H1 (cell line): Measurements from ENCODE around the gene TANC1. TPM values are rescaled to one million over a fixed set of nuclear protein-coding genes. Genes with fewer than 3 reads are reported as not detected.

Experiments used
- CTCF ChIA-PET: fragments of 300-600 bp; sonication (Branson Sonifier 250); formaldehyde crosslinking; loops from one replicate; lab custom pipeline; 2021; ENCODE audit not compliant: partially characterized antibody; lab: Charles Lee
- POLR2A ChIA-PET: fragments of 300-600 bp; sonication (Branson Sonifier 250); formaldehyde crosslinking; loops from one replicate; lab custom pipeline; 2021; ENCODE audit warnings: inconsistent platforms; ENCODE audit not compliant: partially characterized antibody; lab: Charles Lee
- DNase-seq, 2 experiments: peaks; one replicate each; pipeline versions ENCODE4 v3.0.0 to v3.0.0-alpha.2; 2010 to 2022; ENCODE audit warnings: low spot score in 2 of 2, low read depth in 1 of 2, mixed read lengths in 1 of 2
- FAIRE-seq: peaks from 2 replicates; lab custom pipeline; 2011; peaks lifted over from hg19 to GRCh38; lab: Jason Lieb, UNC
- H2AFZ ChIP-seq: 2 replicates; pipeline ENCODE4 v1.8.1; 2012; ENCODE audit warnings: low read length, inconsistent platforms
- H2AK5ac ChIP-seq: 2 replicates; pipeline ENCODE4 v1.6.1; 2013; ENCODE audit warnings: low read depth, low read length
- H2BK120ac ChIP-seq: replicated peaks from 2 replicates; pipeline ENCODE3; 2013; ENCODE audit warnings: low read depth, low read length, inconsistent platforms
- H2BK12ac ChIP-seq: 2 replicates; pipeline ENCODE4 v1.6.1; 2013; ENCODE audit warnings: low read depth, low read length
- H2BK15ac ChIP-seq: 2 replicates; pipeline ENCODE4 v1.6.1; 2013; ENCODE audit warnings: low read length
- H2BK20ac ChIP-seq: 2 replicates; pipeline ENCODE4 v1.6.1; 2013; ENCODE audit warnings: low read length
- H2BK5ac ChIP-seq: 2 replicates; pipeline ENCODE4 v1.6.1; 2013; ENCODE audit warnings: low read depth, low read length
- H3K14ac ChIP-seq: 2 replicates; pipeline ENCODE4 v1.6.1; 2013; ENCODE audit warnings: inconsistent platforms; ENCODE audit not compliant: insufficient read length
- H3K18ac ChIP-seq: 2 replicates; pipeline ENCODE4 v1.6.1; 2013; ENCODE audit warnings: low read length; ENCODE audit errors: extremely low read depth
- H3K23ac ChIP-seq: 2 replicates; pipeline ENCODE4 v1.6.1; 2013; ENCODE audit warnings: inconsistent platforms; ENCODE audit not compliant: insufficient read length
- H3K23me2 ChIP-seq: 2 replicates; pipeline ENCODE4 v1.6.1; 2013; ENCODE audit warnings: low read depth, low read length
- H3K27ac ChIP-seq: 2 replicates; pipeline ENCODE4 v1.6.1; 2011; ENCODE audit warnings: low read depth, low read length, inconsistent platforms
- H3K27me3 ChIP-seq, 4 experiments: replicated peaks in 1 of 4; 1 replicate in 1 of 4; 2 replicates in 3 of 4; pipeline versions ENCODE4 v1.6.1 to v1.8.1; 2011 to 2013; ENCODE audit warnings: low read length in 3 of 4, mild to moderate bottlenecking in 3 of 4, inconsistent platforms in 2 of 4, mixed read lengths in 2 of 4, moderate library complexity in 1 of 4; ENCODE audit not compliant: control insufficient read depth in 3 of 4, insufficient read depth in 3 of 4; ENCODE audit errors: extremely low read depth in 1 of 4
- H3K36me3 ChIP-seq, 4 experiments: 2 replicates each; pipeline versions ENCODE4 v1.6.1 to v1.8.1; 2011 to 2013; ENCODE audit warnings: mild to moderate bottlenecking in 4 of 4, low read length in 3 of 4, moderate library complexity in 2 of 4, control low read depth in 1 of 4, inconsistent platforms in 1 of 4; ENCODE audit not compliant: insufficient read depth in 4 of 4, control insufficient read depth in 2 of 4
- H3K4ac ChIP-seq: replicated peaks from 2 replicates; pipeline ENCODE3; 2013; ENCODE audit warnings: low read length, low read depth, mixed read lengths, inconsistent platforms; ENCODE audit not compliant: insufficient read length
- H3K4me1 ChIP-seq, 4 experiments: replicated peaks in 1 of 4; 1 replicate in 1 of 4; 2 replicates in 3 of 4; pipeline versions ENCODE4 v1.6.1 to v1.8.1; 2011 to 2013; ENCODE audit warnings: low read length in 3 of 4, inconsistent platforms in 2 of 4, mixed read lengths in 1 of 4; ENCODE audit not compliant: insufficient read depth in 4 of 4, control insufficient read depth in 3 of 4
- H3K4me2 ChIP-seq, 2 experiments: 2 replicates each; pipeline versions ENCODE4 v1.6.1 to v1.8.1; 2011 to 2013; ENCODE audit warnings: low read depth in 2 of 2, low read length in 2 of 2, control low read depth in 1 of 2, inconsistent platforms in 1 of 2, mild to moderate bottlenecking in 1 of 2; ENCODE audit not compliant: insufficient read depth in 1 of 2
- H3K4me3 ChIP-seq, 4 experiments: fragments of 200-600, 300-600 bp in 1 of 4; sonication (generic), shearing (Covaris generic), sonication (Bioruptor Twin) in 1 of 4; 2 replicates each; pipeline versions ENCODE4 v1.5.1 to v1.8.1; 2011 to 2016; ENCODE audit warnings: low read length in 4 of 4, low read depth in 3 of 4, control low read depth in 2 of 4, inconsistent platforms in 2 of 4, mild to moderate bottlenecking in 2 of 4, mixed read lengths in 1 of 4, moderate library complexity in 1 of 4; ENCODE audit not compliant: insufficient read depth in 2 of 4; ENCODE audit errors: extremely low read depth in 1 of 4
- H3K56ac ChIP-seq: replicated peaks from 2 replicates; pipeline ENCODE3; 2013; ENCODE audit warnings: low read depth, mild to moderate bottlenecking, mixed read lengths, low read length, inconsistent platforms; ENCODE audit not compliant: insufficient read length
- H3K79me1 ChIP-seq: 2 replicates; pipeline ENCODE4 v1.6.1; 2013; ENCODE audit warnings: low read depth, low read length, control low read depth
- H3K79me2 ChIP-seq, 2 experiments: 2 replicates each; pipeline versions ENCODE4 v1.6.1 to v1.8.1; 2012 to 2013; ENCODE audit warnings: low read length in 2 of 2, mild to moderate bottlenecking in 2 of 2, inconsistent platforms in 1 of 2; ENCODE audit not compliant: insufficient read depth in 2 of 2, control insufficient read depth in 1 of 2
- H3K9ac ChIP-seq, 4 experiments: replicated peaks in 1 of 4; 1 replicate in 1 of 4; 2 replicates in 3 of 4; pipeline versions ENCODE4 v1.6.1 to v1.8.1; 2011 to 2013; ENCODE audit warnings: low read depth in 3 of 4, low read length in 3 of 4, control low read depth in 2 of 4, mild to moderate bottlenecking in 2 of 4, moderate library complexity in 2 of 4, inconsistent platforms in 1 of 4; ENCODE audit errors: extremely low read depth in 1 of 4
- H3K9me3 ChIP-seq, 2 experiments: 2 replicates each; pipeline versions ENCODE4 v1.6.1 to v1.8.1; 2012 to 2013; ENCODE audit warnings: mild to moderate bottlenecking in 2 of 2, moderate library complexity in 2 of 2, control low read depth in 1 of 2, inconsistent platforms in 1 of 2, low read depth in 1 of 2, low read length in 1 of 2, mixed read lengths in 1 of 2; ENCODE audit not compliant: insufficient read depth in 2 of 2
- H4K20me1 ChIP-seq, 2 experiments: replicated peaks in 1 of 2; 2 replicates each; pipeline versions ENCODE3 to v1.8.1; 2011 to 2013; ENCODE audit warnings: inconsistent platforms in 2 of 2, low read length in 2 of 2, mild to moderate bottlenecking in 1 of 2; ENCODE audit not compliant: insufficient read depth in 2 of 2, control insufficient read depth in 1 of 2
- H4K5ac ChIP-seq: 2 replicates; pipeline ENCODE4 v1.6.1; 2013; ENCODE audit warnings: low read length, low read depth, mixed read lengths, inconsistent platforms; ENCODE audit not compliant: insufficient read length
- H4K8ac ChIP-seq: 2 replicates; pipeline ENCODE4 v1.8.0; 2013; ENCODE audit warnings: mild to moderate bottlenecking, moderate library complexity, low read length, inconsistent platforms; ENCODE audit not compliant: insufficient read depth; ENCODE audit errors: extremely low read depth
- H4K91ac ChIP-seq: replicated peaks from 2 replicates; pipeline ENCODE3; 2013; ENCODE audit warnings: low read length, mixed read lengths, inconsistent platforms; ENCODE audit not compliant: insufficient read length
- BRCA1 ChIP-seq: IDR thresholded peaks from 2 replicates; pipeline ENCODE4 v1.6.1; 2012; ENCODE audit warnings: low read depth, low read length, improper control_type of control experiment
- CHD2 ChIP-seq: IDR thresholded peaks from 2 replicates; pipeline ENCODE4 v1.6.1; 2012; ENCODE audit warnings: low read length, improper control_type of control experiment
- NANOG ChIP-seq: IDR thresholded peaks from 2 replicates; pipeline ENCODE4 v1.6.1; 2011; ENCODE audit warnings: low read length, low read depth, mild to moderate bottlenecking, inconsistent platforms; ENCODE audit not compliant: insufficient read depth, poor library complexity, severe bottlenecking
- WGBS, 2 experiments: shearing (Covaris generic) in 1 of 2; methylation state at CpG; one replicate each; pipeline versions ENCODE4 v1.1.6 to v1.1.7; 2013 to 2015; ENCODE audit warnings: low lambda C conversion rate in 2 of 2, mixed read lengths in 2 of 2, inconsistent platforms in 1 of 2, low coverage in 1 of 2, missing lambda C conversion rate in 1 of 2; ENCODE audit not compliant: insufficient replicate concordance in 2 of 2, insufficient coverage in 1 of 2, insufficient read length in 1 of 2; ENCODE audit errors: extremely low coverage in 1 of 2, missing lambda C conversion rate in 1 of 2; 5-methylcytosine and 5-hydroxymethylcytosine counted together
- polyA plus RNA-seq, 7 experiments: library from polyadenylated mRNA; depleted of rRNA in 3 of 7; stranded (reverse) in 5 of 7; unstranded in 2 of 7; fragments of >200 nt in 5 of 7; fragments of 200-250 nt in 2 of 7; gene quantifications; 1 replicate in 5 of 7; 2 replicates in 1 of 7; 4 replicates in 1 of 7; pipeline versions ENCODE4 v1.2.1 to v1.2.3, GENCODE V29; 2011 to 2013; ENCODE audit warnings: missing spikeins in 2 of 7, mixed read lengths in 2 of 7
- total RNA-seq: library from RNA; stranded (reverse); fragmentation: NEBNext Ultra II Directional; extraction: Animal tissue kit (Norgen Biotek cat#: 25700); gene quantifications from 2 replicates; pipeline ENCODE4 v1.2.1, GENCODE V29; 2021

TANC1 gene
- total and polyA plus RNA-seq, 2 of the 8 experiments (the other 6 are each of a cell fraction or from before 2014, with no cell fraction given) = 4.1 to 7.6 TPM

DNA sequence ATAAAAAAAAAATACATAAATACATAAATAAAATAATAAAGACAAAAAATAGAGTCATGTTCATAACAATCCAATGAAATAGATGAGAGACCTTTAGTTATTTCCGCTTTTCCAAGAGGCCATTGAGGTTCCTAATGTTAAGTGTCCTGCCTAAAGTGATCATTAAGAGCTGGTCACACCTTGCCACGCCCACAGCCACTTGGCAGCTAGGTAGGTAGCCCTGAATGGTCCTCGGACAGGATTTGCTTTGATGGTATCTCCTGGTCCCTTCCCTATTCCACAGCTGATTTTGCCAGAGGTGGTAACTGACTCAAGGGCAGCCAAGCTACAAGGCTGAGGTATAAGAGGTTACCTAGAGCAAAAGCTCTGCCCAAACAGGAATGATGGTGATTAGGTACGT is 24.5 kb upstream of the TANC1 start:
- no peak for FAIRE-seq
- Histone ChIP-seq H3K27me3 (no peaks in the 10 kb centered on the region), H3K27ac (no peak overlapping the region), H2BK5ac (no peak overlapping the region), H2BK12ac (no peak overlapping the region), H3K4me1 (no peaks in the 10 kb centered on the region), H3K9me3 (no peaks in the 10 kb centered on the region), H2BK20ac (no peak overlapping the region), H4K5ac (no peak overlapping the region), H2BK120ac (no peak overlapping the region), H2AK5ac (no peak overlapping the region), H3K18ac (no peak overlapping the region), H3K14ac (no peak overlapping the region), H4K20me1 (no peaks in the 10 kb centered on the region), H3K4me2 (no peak overlapping the region), H3K36me3 (no peaks in the 10 kb centered on the region), H4K91ac (no peak overlapping the region), H3K56ac (no peak overlapping the region), H3K4ac (no peak overlapping the region), H3K9ac (no peak overlapping the region), H3K79me2 (no peaks in the 10 kb centered on the region), H3K23me2 (no peaks in the 10 kb centered on the region; the same call in 1 of the 2 replicates), H2BK15ac (no peak overlapping the region), H3K79me1 (no peaks in the 10 kb centered on the region), H4K8ac (no peak overlapping the region), H2AFZ (no peak overlapping the region), H3K23ac (no peak overlapping the region), H3K4me3 (no peak overlapping the region)
- TF ChIP-seq BRCA1 (no peak), CHD2 (no peak), NANOG (no peak)
- 97% methylated on average over 4 of the region's 4 CpGs; no CpG with 5 or more reads in 1 of the 2 experiments for WGBS, 2 experiments
- CTCF ChIA-PET = interaction anchor here (0.5 to 1.2 kb wide), 3 partner anchors 15 to 175 kb away, joined by 3 to 4 read pairs (median 3); no protein-coding TSS in a partner anchor
- POLR2A ChIA-PET = no interaction called here
- DNase-seq = no peak
